Adrenal gland (tissue), 12 donors: ENCODE measurements around the gene MDK. TPM values are rescaled to one million over a fixed set of nuclear protein-coding genes. Genes with fewer than 3 reads are reported as not detected.
A peak's percentile ranks its signal among the peaks of the same experiment; 100 is the strongest.

Experiments used
- DNase-seq, 7 donors: peaks; one replicate each; pipeline ENCODE4 v3.0.0-alpha.2; 2019 to 2020
- H3K27ac ChIP-seq, 5 donors: fragments of 200-600 bp; sonication (generic) in 4 of 5; 1 replicate in 3 of 5; 2 replicates in 2 of 5; pipeline versions ENCODE4 v1.5.1 to v1.8.0; 2016 to 2020; ENCODE audit warnings: mild to moderate bottlenecking in 1 of 5
- H3K27me3 ChIP-seq: fragments of 200-600 bp; 2 replicates; pipeline ENCODE4 v1.8.0; 2021
- H3K36me3 ChIP-seq, 2 donors: fragments of 200-600 bp; replicated peaks in 1 of 2; 1 replicate in 1 of 2; 2 replicates in 1 of 2; pipeline versions ENCODE4 v1.5.1 to v1.8.0; 2018 to 2022
- H3K4me1 ChIP-seq, 2 donors: fragments of 200-600 bp; replicated peaks in 1 of 2; 1 replicate in 1 of 2; 2 replicates in 1 of 2; pipeline versions ENCODE4 v1.5.1 to v1.8.0; 2018 to 2021
- H3K4me3 ChIP-seq, 4 donors: fragments of 200-600 bp; sonication (generic) in 3 of 4; one replicate each; pipeline ENCODE4 v1.5.1; 2016 to 2018
- H3K9me3 ChIP-seq, 3 donors: fragments of 200-600 bp; sonication (generic) in 1 of 3; replicated peaks in 1 of 3; 1 replicate in 2 of 3; 2 replicates in 1 of 3; pipeline versions ENCODE4 v1.5.1 to v1.8.0; 2016 to 2021
- CTCF ChIP-seq, 6 experiments: fragments of 450-650 bp in 4 of 6; fragments of 200-600 bp in 2 of 6; sonication (generic) in 1 of 6; IDR thresholded peaks; 1 replicate in 5 of 6; 2 replicates in 1 of 6; pipeline versions ENCODE4 v1.5.1 to v1.8.0; 2016 to 2021; ENCODE audit warnings: antibody characterized with exemption in 6 of 6, mild to moderate bottlenecking in 2 of 6, moderate library complexity in 1 of 6
- POLR2A ChIP-seq, 2 donors: fragments of 450-650 bp; IDR thresholded peaks; one replicate each; pipeline ENCODE4 v1.6.1; 2017; ENCODE audit warnings: antibody characterized with exemption in 2 of 2, mild to moderate bottlenecking in 2 of 2, moderate library complexity in 1 of 2
- WGBS, 4 donors: extraction: QIAGEN DNeasy Blood & Tissue Kit in 2 of 4; methylation state at CpG; one replicate each; pipeline versions ENCODE4 v1.1.5 to v1.1.7; 2013 to 2017; 5-methylcytosine and 5-hydroxymethylcytosine counted together
- intact Hi-C, 2 donors: fragments of 100-400 bp; cut with DNase I; formaldehyde crosslinking; loops; one replicate each; pipeline versions ENCODE4 v1.14.1 to v1.15.0; 2022 to 2023
- polyA plus RNA-seq, 3 donors: library from polyadenylated mRNA; stranded (reverse); fragments of 200-250 nt in 2 of 3; fragments of 350-450 nt in 1 of 3; fragmentation: Illumina TruSeq in 1 of 3; extraction: RNeasy Lipid Tissue Mini Kit (QIAGEN cat#74804) in 1 of 3; gene quantifications; one replicate each; pipeline ENCODE4 v1.2.3, GENCODE V29; 2013 to 2014
- total RNA-seq, 9 donors: library from RNA; depleted of rRNA in 4 of 9; stranded (reverse); fragments of >200 nt in 4 of 9; fragments of 120-200 nt in 1 of 9; fragmentation: NEBNext Ultra II Directional in 1 of 9; extraction: Animal tissue kit (Norgen Biotek cat#: 25700) in 1 of 9; gene quantifications; one replicate each; pipeline versions ENCODE4 v1.1.0 to v1.2.4, GENCODE V29; 2013 to 2023
- donor health status: healthy with polysubstance abuse.
- donor health status: Bipolar disorder and iron deficiency.
- donor health status: DM: yes; HTN: yes; CAD: no.
- donor health status: DM: no; HTN: no; CAD: no.
- donor health status: DM: no; HTN: no; CAD: no.
- donor health status: DM: yes; HTN: yes; CAD: no.

Gene MDK
- total and polyA plus RNA-seq, 12 donors = 73.4 to 635 (median 128) TPM

- Histone ChIP-seq H3K9me3 (no peaks in the 10 kb centered on the region), H3K36me3 (no peaks in the 10 kb centered on the region), H3K4me3 (no peak overlapping the region), H3K27ac (no peak overlapping the region), H3K4me1 (peaks cover 0 to 31% of the 10 kb centered on the region in 2 donors), H3K27me3 (peaks cover 23% of the 10 kb centered on the region)
- 87 to 92% (median 90%) methylated on average over 9 to 11 of the region's 11 CpGs for WGBS, 4 donors
- DNase-seq = no peak
- TF ChIP-seq POLR2A (IDR thresholded peaks at IDR 0.05) (no peak), CTCF (IDR thresholded peaks at IDR 0.05) (no peak)
- intact Hi-C loops = no loop called here
These were observed 45.4 kb upstream of the MDK start for GRCh38 chr11:46335890-46336562.

- Histone ChIP-seq H3K4me1 (peaks cover 0 to 31% of the 10 kb centered on the region in 2 donors), H3K27me3 (peaks cover 23% of the 10 kb centered on the region), H3K9me3 (no peaks in the 10 kb centered on the region), H3K4me3 (no peak overlapping the region), H3K27ac (no peak overlapping the region), H3K36me3 (no peaks in the 10 kb centered on the region)
- DNase-seq = no peak
- WGBS, 4 donors = 78 to 90% (median 84%) methylated on average over 12 of the region's 12 CpGs
- TF ChIP-seq POLR2A (IDR thresholded peaks at IDR 0.05) (no peak), CTCF (IDR thresholded peaks at IDR 0.05) (no peak)
- intact Hi-C loops = no loop called here
These were observed 44.8 kb upstream of the MDK start for GRCh38 chr11:46336563-46337180.

- Histone ChIP-seq H3K4me1 (peaks cover 0 to 25% of the 10 kb centered on the region in 2 donors), H3K4me3 (no peak overlapping the region), H3K36me3 (no peaks in the 10 kb centered on the region), H3K9me3 (no peaks in the 10 kb centered on the region), H3K27me3 (peaks cover 15% of the 10 kb centered on the region), H3K27ac (peak overlapping the region in 1 of 5 donors; percentile 70)
- intact Hi-C loops = no loop called here
- TF ChIP-seq CTCF (IDR thresholded peaks at IDR 0.05) (no peak), POLR2A (IDR thresholded peaks at IDR 0.05) (no peak)
- WGBS, 4 donors = 82 to 90% (median 88%) methylated on average over 13 of the region's 13 CpGs
- DNase-seq = no peak
These were observed 43.7 kb upstream of the MDK start for GRCh38 chr11:46337626-46338345.

- H3K27ac ChIP-seq = peak overlapping the region in 2 of 5 donors; percentile 70 to 80
- no peaks in the 10 kb centered on the region for H3K9me3 ChIP-seq
- peaks cover 7% of the 10 kb centered on the region for H3K27me3 ChIP-seq
- H3K36me3 ChIP-seq = no peaks in the 10 kb centered on the region
- DNase-seq = peak in 2 of 7 donors; percentile 27 to 49
- WGBS, 4 donors = 41 to 54% (median 45%) methylated on average over 9 of the region's 9 CpGs
- peak overlapping the region in 1 of 4 donors; percentile 33 for H3K4me3 ChIP-seq
- intact Hi-C loops = no loop called here
- TF ChIP-seq CTCF (IDR thresholded peaks at IDR 0.05) (no peak), POLR2A (IDR thresholded peaks at IDR 0.05) (no peak)
- peaks cover 0 to 23% of the 10 kb centered on the region in 2 donors for H3K4me1 ChIP-seq
These were observed 42.9 kb upstream of the MDK start for GRCh38 chr11:46338636-46338987.
